HG02938 (cell line): ENCODE data around the gene MXRA8.
A peak's percentile ranks its signal among the peaks of the same experiment; 100 is the strongest.

Source experiments
- ATAC-seq: cut with Tn5 transposase; IDR thresholded peaks from one replicate; pipeline ENCODE4 v1.9.1; 2021; ENCODE audit warnings: mild to moderate bottlenecking, moderate library complexity; ENCODE audit not compliant: unreplicated experiment

MXRA8 gene

DNA sequence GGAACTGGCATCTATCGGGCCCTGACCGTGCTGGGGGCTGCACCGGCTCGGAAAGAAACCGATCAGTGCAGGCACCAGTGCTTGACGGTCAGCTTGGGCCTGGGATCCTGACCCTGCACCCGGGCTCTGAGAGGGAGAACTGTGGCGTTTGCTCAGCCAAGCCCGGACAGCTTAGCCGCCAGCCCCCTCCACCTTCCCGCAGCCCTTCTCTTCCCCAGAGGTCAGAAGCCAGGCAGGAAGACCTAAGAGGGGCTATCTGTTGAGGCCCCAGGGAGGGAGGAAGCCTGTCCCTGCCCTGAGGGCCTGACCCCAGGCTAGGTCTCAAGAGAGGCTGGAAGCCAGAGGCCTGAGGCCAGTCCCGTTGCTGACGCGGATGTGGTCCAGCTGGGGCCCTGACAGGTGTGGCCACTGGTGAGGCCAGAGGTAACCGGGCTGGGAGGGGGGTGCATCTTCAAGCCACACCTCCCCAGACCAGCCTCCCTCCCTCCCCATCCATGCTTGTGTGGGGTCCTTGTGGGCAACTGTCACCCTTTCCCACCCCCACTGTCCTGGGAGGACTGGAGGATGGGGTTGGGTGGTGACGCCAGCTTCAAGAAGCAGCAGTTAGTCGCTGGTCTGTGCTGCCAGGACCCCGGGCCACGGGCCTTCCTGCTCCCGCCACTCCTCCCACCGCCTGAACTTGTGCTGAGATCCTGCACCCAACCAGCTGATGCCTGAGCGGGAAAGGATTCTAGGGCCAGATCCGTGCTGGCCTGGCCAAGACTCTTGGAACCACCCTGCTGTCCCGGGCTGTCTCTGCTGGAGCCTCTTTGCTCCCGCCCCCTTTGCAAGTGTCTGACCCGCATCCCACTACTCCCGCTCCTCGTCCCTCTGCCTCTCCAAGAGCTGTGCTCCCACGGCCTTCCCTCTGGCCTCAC, 6.6 kb downstream of the MXRA8 start:
- ATAC-seq = no peak

GRCh38 chr1:1349256-1350012, 8.9 kb downstream of the MXRA8 start, which contains the start of gene DVL1:
DVL1 (minus strand) TSS chr1:1349418; CDS start chr1:1349065, 353 bp downstream.
- peak; percentile 50 for ATAC-seq

GRCh38 chr1:1348420-1349255, 9.7 kb downstream of the MXRA8 start:
- ATAC-seq = peak; percentile 8

DNA sequence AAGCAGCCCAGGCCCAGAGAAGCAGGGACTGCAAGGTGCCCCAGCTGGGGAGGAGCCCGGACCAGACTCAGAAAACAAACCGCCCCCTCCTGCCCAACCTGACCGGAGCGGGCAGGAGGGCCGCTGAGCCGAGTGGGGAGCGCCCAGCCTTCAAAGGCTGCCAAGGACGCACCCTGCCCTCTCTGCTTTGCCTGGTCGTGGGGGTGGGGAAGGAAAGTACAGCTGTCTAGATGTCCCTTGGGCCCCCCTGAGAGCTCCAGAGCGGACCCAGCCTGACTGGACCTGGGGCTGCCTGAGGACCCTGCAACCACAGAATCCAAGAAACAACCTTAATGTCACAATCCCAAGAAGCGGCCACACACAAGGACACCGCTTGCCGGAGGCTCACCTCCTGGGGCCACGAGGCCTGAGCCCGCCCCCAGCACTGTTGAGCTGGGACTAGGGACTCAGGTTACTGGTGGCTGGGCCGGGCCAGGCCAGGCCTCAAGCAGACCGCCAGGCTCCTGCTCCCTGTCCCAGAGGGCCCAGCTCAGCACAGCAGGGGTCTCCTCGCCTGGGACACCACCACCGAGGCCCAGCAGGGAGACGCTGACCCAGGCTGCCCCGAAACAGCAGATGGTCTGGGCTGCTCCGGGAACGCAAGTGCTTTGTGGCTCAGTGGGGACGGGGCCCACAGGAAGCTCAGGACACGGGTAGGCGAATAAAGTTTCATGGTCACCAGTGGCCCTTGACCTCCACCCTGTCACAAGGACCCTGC, 10.5 kb downstream of the MXRA8 start:
- ATAC-seq = no peak

DNA sequence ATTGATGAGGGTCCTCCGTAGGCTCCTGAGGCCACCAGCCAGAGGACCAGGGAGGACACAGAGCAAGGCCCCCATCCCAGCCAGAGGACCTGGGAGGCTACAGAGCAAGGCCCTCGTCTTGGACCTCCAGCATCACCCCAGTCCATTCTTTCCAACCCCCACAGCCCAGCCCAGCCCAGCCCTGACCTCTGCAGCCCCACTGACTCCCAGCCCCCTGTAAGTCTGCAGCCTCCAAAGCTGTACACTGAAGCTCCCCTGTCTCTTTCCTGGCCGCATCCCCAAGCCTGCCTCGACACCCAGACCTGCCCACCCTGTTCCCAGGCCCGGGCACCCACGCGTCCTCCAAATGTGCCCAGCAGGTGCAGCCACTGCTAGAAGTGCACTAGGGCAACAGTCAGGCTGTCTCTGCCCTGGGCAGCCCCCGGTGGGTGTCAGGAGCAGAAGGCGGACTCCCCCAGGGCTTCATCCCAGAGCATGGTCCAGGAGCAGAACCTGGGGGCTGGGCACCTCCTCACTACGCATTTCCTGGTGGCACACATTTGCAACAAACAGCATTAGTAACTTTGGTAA, 11.2 kb downstream of the MXRA8 start:
- no peak for ATAC-seq

GRCh38 chr1:1346501-1346890, 11.9 kb downstream of the MXRA8 start:
- ATAC-seq = no peak

DNA sequence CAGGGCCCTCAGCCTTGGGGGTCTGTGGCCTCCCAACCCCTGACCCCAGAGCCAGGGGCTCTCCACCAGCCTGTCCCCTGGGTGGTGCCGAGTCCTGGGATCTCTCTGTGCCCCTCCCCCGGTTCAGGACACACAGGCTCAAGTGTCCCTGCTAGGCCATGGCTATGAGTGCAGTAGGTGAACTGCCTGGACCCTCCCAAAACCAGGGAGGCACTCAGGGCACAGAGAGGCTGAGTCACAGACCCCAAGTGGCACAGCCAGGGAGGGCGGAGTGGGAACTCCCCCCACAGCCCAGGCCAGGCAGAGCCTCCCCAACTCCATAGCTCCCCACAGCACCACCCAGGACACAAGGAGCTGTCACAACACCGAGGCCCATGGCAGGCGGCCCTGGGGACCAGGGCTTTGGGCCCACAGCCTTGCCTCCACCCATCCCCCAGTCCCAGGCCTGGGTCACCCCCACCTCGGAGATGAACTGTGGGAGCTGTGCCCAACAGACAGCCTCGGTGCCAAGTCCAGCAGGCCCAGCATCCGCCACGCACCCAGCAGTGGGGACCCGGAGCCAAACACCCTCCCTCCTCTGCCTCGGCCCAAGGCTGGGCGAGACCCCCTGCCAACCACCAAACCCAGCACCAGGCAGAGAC, 12.4 kb downstream of the MXRA8 start:
- no peak for ATAC-seq

DNA sequence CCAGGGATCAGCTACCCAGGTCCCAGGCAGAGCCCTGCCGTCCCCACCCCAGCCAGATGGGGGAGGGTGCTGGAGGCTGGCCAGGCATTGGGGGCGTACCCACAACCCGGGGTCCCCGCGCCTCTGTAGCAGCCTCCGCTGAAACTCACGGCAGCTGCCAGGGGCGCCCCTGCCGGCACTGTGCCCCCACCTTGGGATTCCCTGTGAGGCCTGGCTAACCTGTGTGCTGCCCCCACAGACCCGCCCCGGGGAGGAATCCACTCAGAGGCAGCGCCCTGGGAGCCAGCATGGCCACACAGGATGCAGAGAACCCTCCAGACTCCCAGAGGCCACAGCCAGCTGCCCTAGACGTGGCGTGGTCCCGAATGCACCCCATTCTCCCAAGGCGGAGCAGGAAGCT, 13.0 kb downstream of the MXRA8 start:
- no peak for ATAC-seq

DNA sequence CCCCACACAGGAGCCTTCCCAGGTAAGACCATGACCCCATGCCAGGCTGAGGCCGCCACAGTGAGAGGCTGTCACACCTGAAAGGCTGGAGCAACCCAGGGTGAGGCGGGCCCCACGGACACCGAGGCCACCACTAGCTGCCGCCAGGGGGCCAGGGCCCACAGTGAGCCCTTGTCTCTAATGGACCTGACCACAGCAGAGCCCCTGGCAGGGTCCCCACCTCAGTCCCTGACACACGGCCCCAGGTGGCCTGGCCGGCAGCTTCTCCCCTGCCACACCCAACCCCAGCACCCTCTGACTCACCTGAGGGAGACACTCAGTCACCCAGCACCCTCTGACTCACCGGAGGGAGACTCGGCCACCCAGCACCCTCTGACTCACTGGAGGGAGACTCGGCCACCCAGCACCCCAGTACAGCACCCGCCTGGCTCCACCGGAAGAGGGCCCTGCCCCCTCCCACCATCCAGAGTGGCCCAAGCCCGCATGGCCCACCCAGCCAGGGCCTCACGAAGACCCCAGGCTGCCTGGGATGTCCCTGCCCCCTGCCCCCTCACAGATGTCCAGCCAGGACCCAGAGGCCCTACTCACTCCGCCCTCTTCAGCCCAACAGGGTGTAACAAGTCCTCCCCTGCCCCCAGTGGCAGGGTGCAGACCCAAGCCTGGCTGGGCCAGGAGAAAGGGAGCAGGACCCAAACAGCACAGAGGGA, 13.5 kb downstream of the MXRA8 start:
- no peak for ATAC-seq

DNA sequence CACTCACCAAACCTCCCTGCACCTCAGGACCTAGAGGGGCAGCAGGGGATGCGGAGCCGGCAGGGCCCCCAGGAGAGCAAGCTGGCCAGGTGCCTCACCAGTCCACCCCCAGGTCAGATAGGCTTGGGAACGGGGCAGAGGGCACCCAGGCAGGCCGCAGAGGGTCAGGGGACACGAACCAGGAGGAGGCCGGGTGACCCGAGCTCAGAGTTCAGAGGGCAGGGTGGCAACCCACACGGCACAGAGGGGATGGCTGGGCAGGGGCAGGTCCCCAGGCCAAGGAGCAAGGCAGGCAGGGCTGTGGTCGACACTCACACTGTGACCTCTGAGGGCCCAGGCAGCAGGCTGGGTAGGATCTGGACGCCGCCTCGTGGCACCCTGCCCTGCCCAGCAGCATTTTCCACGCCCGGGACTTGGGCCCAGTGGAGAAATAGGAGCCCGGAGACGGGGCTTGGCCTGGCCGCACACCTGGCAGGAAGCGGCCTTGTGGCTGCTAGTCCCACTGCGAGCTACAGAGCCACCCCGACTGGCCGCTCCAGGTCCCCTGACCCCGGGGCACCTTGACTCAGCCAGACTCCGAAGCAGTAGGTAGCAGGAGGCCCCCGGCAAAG, 14.4 kb downstream of the MXRA8 start:
- ATAC-seq = no peak

GRCh38 chr1:1342584-1343115, 15.7 kb downstream of the MXRA8 start:
- no peak for ATAC-seq

DNA sequence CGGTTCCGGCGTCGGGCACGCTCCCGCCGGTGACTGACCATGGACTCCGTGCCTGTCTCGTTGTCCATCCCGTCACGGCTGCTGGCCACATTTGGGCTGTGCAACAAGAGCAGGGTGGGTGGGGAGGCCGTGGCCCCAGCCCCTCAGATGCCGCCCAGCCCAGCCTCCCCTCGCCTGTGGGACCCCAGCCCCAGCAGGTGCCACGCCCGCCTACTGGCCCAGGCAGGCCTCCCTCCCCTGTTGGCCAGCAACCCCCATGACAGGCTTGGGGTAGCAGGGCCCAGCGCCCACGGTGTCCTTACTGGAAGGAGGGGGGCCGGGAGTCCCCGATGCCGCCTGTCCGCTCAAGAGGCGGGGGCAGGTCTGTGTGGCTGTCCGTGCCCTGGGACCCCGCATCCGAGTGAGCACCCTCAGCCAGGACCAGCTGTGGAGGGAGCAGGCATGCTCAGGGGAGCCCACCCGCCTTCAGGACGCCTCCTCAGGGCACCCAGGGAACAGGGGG, 16.2 kb downstream of the MXRA8 start:
- no peak for ATAC-seq

GRCh38 chr1:1341549-1342021, 16.8 kb downstream of the MXRA8 start:
- no peak for ATAC-seq

- ATAC-seq = no peak
Observed at GRCh38 chr1:1340791-1341548, 17.4 kb downstream of the MXRA8 start.

GRCh38 chr1:1340185-1340584, 18.2 kb downstream of the MXRA8 start:
- no peak for ATAC-seq

DNA sequence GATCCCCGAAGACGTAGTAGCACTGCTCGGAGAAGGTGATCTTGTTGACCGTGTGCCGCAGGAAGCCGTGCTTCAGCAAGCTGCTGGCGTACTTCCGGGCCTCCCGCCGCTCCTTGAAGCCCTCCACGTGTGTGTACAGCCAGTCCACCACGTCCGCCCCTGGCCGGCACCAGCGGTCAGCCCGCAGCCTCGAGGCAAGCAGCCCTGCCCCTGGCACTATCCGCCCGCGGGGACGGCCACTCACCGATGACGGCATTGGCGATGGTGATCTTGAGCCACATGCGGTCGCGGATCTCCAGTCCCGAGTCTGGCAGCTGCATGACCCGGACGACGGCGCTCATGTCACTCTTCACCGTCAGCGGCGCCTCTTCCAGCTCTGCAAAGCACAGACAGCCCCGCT, 20.1 kb downstream of the MXRA8 start:
- no peak for ATAC-seq

DNA sequence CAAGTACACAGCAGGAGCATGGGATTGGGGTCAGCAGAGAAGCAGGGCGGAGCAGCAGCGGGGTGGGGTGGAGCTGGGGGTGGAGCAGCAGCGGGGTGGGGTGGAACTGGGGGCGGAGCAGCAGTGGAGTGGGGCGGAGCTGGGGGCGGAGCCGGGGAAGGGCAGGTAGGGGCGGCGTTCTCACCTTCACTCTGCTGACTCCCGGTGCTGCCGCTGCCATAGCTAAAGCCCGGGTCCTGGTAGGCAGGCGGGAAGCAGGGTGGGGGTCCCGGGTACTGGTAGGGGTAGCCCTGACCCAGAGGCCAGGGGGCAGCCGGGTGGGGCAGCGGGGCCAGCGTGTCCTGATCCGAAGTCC, 20.6 kb downstream of the MXRA8 start:
- no peak for ATAC-seq
